GM15510 (cell line): Measurements from ENCODE around the gene ACO1.

Experiments
- POLR2A ChIP-seq: IDR thresholded peaks from 3 replicates; pipeline ENCODE4 v1.6.1; 2011; ENCODE audit warnings: borderline replicate concordance; ENCODE audit not compliant: insufficient read length; ENCODE audit errors: extremely low read depth

The ACO1 gene

DNA sequence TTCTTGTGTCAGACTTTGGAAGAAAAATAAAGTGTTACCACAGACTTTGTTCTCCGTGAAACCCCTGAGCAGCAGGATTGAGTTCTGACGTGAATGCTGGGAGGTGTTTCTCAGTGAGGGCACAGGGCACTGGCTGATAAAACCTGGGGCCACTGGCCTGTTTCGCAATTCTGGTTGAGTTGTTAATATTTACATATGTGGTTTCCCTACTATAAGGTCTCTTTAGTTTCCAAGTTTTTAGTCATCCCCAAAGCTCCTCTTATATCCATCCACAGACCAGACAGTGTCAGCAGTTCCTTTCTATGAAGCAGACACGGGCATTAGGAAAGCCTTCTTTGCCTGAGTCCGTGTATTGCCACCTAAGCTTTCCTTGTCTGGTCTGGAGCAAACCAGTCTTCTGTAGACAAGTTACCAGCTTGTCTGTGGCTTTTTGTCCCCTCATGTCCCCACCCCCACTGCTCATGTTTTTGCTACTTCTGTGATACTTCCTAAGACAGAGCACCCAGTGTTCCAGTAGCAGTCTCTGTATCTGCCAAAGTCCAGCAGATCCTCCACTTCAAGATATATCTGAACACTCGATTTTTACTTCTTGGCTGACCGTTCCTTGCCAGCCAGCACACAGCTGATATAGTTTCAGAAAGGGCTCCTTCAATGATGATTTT lies 42.0 kb downstream of the ACO1 start:
- TF ChIP-seq POLR2A, result no peak

DNA sequence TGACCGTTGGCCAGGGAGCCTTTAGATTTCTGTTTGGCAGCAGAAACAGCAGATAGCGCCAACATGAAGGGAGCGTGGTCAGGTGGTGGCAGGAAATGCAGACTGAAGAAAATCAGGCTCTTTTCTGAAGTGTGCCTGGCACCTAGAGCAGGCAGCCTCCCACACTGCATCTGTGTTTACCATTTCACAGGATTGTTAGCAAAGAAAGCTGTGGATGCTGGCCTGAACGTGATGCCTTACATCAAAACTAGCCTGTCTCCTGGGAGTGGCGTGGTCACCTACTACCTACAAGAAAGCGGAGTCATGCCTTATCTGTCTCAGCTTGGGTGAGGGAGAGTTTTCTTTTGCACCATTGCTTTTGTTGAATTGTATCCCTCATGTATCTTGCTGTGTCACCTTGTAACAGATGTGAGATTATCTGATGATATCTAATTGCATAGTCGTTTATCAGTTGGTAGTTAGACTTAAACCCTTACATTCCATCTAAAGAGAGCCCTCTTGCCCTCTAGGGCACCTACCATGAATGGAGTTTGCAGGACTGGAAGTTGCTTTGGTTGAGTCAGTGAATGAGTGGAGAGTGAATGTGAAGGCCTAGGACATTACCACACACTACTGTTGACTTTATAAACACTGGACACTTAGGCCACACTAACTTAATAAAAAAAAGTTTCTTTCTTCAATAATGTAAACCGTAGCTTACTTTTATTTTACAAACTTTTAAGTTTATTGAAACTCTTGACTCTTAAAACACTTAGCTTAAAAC lies 42.8 kb downstream of the ACO1 start:
- no peak for TF ChIP-seq POLR2A

GRCh38 chr9:32430720-32431119 lies 46.3 kb downstream of the ACO1 start:
- no peak for TF ChIP-seq POLR2A

- TF ChIP-seq POLR2A, result no peak
Measured at GRCh38 chr9:32431196-32431595, 46.8 kb downstream of the ACO1 start.

GRCh38 chr9:32431940-32432555 lies 47.6 kb downstream of the ACO1 start:
- no peak for TF ChIP-seq POLR2A

DNA sequence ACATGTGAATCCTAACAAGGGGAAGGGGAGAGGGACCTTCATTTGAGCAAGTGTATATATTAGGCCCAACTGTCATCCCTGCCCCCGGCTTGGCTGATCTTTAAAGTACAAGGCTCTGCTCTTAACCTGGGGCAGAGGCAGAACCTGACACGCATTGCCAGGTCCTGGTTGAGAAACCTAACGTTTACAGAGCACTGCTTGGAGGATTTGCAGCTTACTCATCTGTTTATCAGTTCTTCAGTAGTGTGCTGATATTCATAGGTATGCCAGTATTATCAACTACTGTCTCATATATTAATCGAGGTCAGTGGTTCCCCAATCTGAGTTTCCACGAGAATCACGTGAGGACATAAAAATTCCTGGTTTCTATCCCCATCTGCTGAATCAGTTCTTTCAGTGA lies 50.4 kb downstream of the ACO1 start:
- TF ChIP-seq POLR2A, result no peak

DNA sequence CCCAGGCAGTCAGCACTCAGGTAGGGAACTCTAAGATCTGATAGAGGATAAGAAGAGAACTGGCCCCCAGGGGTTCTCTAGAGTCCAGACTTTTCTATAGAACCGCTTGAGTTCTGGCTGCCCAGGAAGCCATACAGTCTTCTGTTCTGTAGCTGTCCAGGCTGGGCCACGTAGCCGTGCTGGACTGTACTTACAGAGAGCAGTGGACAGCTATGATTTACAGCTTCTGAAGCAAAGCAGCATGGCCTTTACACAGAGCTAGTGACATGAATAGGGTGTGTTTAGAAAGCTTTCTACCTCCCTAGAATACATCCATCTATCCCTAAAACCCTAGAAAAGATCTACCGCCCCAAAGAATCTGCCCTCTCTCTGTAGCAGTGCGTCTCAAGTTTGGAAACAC lies 57.2 kb downstream of the ACO1 start:
- no peak for TF ChIP-seq POLR2A

DNA sequence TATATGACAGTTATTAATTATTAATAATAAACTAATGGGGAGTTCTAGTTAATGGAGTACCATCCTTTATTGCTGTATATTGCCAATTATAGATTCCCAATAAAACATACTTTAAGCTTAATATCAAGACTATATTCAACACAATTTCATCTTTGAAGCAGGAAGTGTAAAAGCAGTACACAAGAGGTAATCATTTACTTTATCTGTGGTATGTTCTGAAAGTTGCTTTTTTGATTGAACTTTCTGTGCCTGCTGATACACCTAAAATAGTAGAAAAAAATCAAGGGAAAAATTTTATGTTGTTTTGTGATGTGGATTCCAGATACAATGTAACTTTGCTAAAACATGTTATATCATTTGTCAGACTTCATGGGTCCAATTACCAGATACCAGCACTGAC lies 58.0 kb downstream of the ACO1 start:
- no peak for TF ChIP-seq POLR2A

GRCh38 chr9:32449969-32450368 lies 65.5 kb downstream of the ACO1 start:
- TF ChIP-seq POLR2A, result no peak

GRCh38 chr9:32454280-32454679 lies 69.8 kb downstream of the ACO1 start:
- TF ChIP-seq POLR2A, result no peak

- no peak for TF ChIP-seq POLR2A
Measured at GRCh38 chr9:32455738-32456137, 71.3 kb downstream of the ACO1 start.

DNA sequence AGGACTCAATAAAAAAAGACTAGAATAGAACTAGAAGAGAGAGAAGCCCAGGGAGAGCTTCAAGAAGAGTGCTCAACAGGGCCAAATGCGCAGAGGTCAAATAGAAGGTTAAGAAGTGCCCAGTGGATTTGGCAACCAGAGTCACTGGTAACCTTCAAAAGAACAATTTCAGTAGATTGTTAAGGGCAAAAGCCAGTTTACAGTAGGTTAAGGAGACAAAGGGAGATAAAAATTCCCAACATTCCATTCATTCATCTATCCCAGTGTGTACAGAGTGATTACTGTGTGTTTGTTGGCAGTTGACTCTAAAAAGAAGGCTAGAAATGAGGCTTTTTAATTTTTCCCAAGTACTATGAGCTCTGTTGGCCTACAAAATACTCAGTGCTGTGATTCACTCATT lies 72.1 kb downstream of the ACO1 start:
- no peak for TF ChIP-seq POLR2A

- no peak for TF ChIP-seq POLR2A
Measured at GRCh38 chr9:32463500-32464293, 79.3 kb downstream of the ACO1 start.

DNA sequence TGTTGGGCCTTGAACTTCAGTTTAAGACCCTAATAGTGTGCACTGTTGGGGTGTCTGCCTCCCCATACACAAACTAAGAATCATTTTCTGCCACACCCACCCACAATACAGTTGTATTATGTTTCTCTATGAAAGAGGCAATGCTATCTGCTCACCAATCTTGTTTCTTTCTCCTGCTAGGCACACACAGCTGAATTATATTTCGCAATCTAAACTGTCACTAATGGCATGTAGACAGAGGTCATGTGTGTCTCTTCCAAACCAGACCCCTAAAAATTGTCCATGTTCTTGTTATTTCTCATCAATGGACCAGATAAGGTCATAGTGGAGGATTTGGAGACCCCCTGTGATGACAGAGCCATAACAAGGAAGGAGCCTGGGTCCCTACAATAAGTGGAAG lies 84.3 kb downstream of the ACO1 start:
- no peak for TF ChIP-seq POLR2A

- no peak for TF ChIP-seq POLR2A
Measured at GRCh38 chr9:32472344-32472743, 87.9 kb downstream of the ACO1 start.

DNA sequence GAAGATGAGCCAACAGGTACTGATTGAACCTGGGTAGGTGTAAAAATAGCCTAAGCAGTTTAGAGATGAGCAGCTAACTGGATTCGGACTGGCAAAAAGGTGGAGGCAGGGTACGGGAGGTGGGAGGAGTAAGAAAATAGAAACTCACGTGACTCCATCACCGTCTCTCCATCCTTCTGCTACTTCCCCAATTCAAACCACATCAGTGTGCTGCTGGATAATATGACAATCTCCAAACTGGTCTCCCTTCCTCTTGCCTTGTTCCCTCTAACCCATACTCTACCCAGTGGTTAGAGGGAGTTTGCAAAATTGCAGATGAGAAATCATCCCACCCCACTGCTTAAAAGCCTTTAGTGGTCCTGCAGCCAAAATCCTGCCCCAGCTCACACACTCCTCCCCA lies 98.9 kb downstream of the ACO1 start:
- TF ChIP-seq POLR2A, result no peak
